ENCODE measurements around the gene COX4I1. TPM values are rescaled to one million over a fixed set of nuclear protein-coding genes. Genes with fewer than 3 reads are reported as not detected.

Gene COX4I1
- total RNA-seq, 2 donors from 2014 or later = 220 to 234 TPM

- Histone ChIP-seq H3K4me3 (no peak overlapping the region), H3K27me3 (replicated peaks; ENCODE audit: insufficient read depth) (no peaks in the 10 kb centered on the region), H3K9me3 (no peaks in the 10 kb centered on the region), H3K27ac (no peak overlapping the region), H3K4me1 (ENCODE audit: control insufficient read depth in 1 of 2, low read depth in 2 of 2) (no peaks in the 10 kb centered on the region), H3K36me3 (peaks cover 3% of the 10 kb centered on the region)
- TF ChIP-seq CTCF (IDR thresholded peaks at IDR 0.05) = no peak
- DNase-seq (ENCODE audit: low spot score) (no peak), ATAC-seq (ENCODE audit: insufficient number of reproducible peaks, low FRiP score, low read depth) (no peak)
Observed at GRCh38 chr16:85768199-85768598, 31.3 kb upstream of the COX4I1 start.

GRCh38 chr16:85770741-85771140, 28.8 kb upstream of the COX4I1 start:
- Histone ChIP-seq H3K4me1 (ENCODE audit: control insufficient read depth in 1 of 2, low read depth in 2 of 2) (no peaks in the 10 kb centered on the region), H3K9me3 (no peaks in the 10 kb centered on the region), H3K27ac (no peak overlapping the region), H3K36me3 (peaks cover 7% of the 10 kb centered on the region), H3K4me3 (no peak overlapping the region), H3K27me3 (replicated peaks; ENCODE audit: insufficient read depth) (no peaks in the 10 kb centered on the region)
- no peak for TF ChIP-seq CTCF (IDR thresholded peaks at IDR 0.05)
- ATAC-seq (ENCODE audit: insufficient number of reproducible peaks, low FRiP score, low read depth) (no peak), DNase-seq (ENCODE audit: low spot score) (no peak)

GRCh38 chr16:85773044-85773443, 26.5 kb upstream of the COX4I1 start:
- H3K36me3 ChIP-seq = peaks cover 12% of the 10 kb centered on the region
- no peaks in the 10 kb centered on the region for H3K27me3 ChIP-seq (replicated peaks; ENCODE audit: insufficient read depth)
- DNase-seq (ENCODE audit: low spot score) (no peak), ATAC-seq (ENCODE audit: insufficient number of reproducible peaks, low FRiP score, low read depth) (no peak)
- H3K9me3 ChIP-seq = no peaks in the 10 kb centered on the region
- no peak overlapping the region for H3K27ac ChIP-seq
- no peak for TF ChIP-seq CTCF (IDR thresholded peaks at IDR 0.05)
- no peak overlapping the region for H3K4me3 ChIP-seq
- no peaks in the 10 kb centered on the region for H3K4me1 ChIP-seq (ENCODE audit: control insufficient read depth in 1 of 2, low read depth in 2 of 2)

GRCh38 chr16:85774136-85774535, 25.4 kb upstream of the COX4I1 start:
- no peaks in the 10 kb centered on the region for H3K9me3 ChIP-seq
- H3K36me3 ChIP-seq = peaks cover 16% of the 10 kb centered on the region
- no peak overlapping the region for H3K27ac ChIP-seq
- DNase-seq (ENCODE audit: low spot score) (no peak), ATAC-seq (ENCODE audit: insufficient number of reproducible peaks, low FRiP score, low read depth) (no peak)
- no peaks in the 10 kb centered on the region for H3K4me1 ChIP-seq (ENCODE audit: control insufficient read depth in 1 of 2, low read depth in 2 of 2)
- TF ChIP-seq CTCF (IDR thresholded peaks at IDR 0.05) = no peak
- no peaks in the 10 kb centered on the region for H3K27me3 ChIP-seq (replicated peaks; ENCODE audit: insufficient read depth)
- no peak overlapping the region for H3K4me3 ChIP-seq

- ATAC-seq (ENCODE audit: insufficient number of reproducible peaks, low FRiP score, low read depth) = no peak
- TF ChIP-seq CTCF (IDR thresholded peaks at IDR 0.05) = no peak
Observed at GRCh38 chr16:85774811-85775210, 24.7 kb upstream of the COX4I1 start.

More at GRCh38 chr16:85774811-85775210, 24.7 kb upstream of the COX4I1 start:
- H3K27ac ChIP-seq = no peak overlapping the region
- no peaks in the 10 kb centered on the region for H3K9me3 ChIP-seq
- H3K4me1 ChIP-seq (ENCODE audit: control insufficient read depth in 1 of 2, low read depth in 2 of 2) = no peaks in the 10 kb centered on the region
- no peak overlapping the region for H3K4me3 ChIP-seq
- DNase-seq (ENCODE audit: low spot score) = no peak
- peaks cover 22% of the 10 kb centered on the region for H3K36me3 ChIP-seq
- H3K27me3 ChIP-seq (replicated peaks; ENCODE audit: insufficient read depth) = no peaks in the 10 kb centered on the region
